ENCODE results near the gene ABHD12.

- no peak for TF ChIP-seq CTCF (IDR thresholded peaks at IDR 0.05)
- TF ChIP-seq POLR2A (IDR thresholded peaks at IDR 0.05), result no peak
Measured at GRCh38 chr20:25397096-25397495, 6.5 kb upstream of the ABHD12 start.
